ENCODE measurements around the gene ERBB2.
A peak's percentile ranks its signal among the peaks of the same experiment; 100 is the strongest.

The ERBB2 gene

DNA sequence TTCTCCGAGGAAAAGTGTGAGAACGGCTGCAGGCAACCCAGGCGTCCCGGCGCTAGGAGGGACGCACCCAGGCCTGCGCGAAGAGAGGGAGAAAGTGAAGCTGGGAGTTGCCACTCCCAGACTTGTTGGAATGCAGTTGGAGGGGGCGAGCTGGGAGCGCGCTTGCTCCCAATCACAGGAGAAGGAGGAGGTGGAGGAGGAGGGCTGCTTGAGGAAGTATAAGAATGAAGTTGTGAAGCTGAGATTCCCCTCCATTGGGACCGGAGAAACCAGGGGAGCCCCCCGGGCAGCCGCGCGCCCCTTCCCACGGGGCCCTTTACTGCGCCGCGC is at the start of gene ERBB2:
Gene ERBB2, plus strand, starts transcription at position 247 of the 330 bp plus-strand sequence. CDS start 175 bp downstream, outside the sequence.
- DNase-seq = no peak

DNA sequence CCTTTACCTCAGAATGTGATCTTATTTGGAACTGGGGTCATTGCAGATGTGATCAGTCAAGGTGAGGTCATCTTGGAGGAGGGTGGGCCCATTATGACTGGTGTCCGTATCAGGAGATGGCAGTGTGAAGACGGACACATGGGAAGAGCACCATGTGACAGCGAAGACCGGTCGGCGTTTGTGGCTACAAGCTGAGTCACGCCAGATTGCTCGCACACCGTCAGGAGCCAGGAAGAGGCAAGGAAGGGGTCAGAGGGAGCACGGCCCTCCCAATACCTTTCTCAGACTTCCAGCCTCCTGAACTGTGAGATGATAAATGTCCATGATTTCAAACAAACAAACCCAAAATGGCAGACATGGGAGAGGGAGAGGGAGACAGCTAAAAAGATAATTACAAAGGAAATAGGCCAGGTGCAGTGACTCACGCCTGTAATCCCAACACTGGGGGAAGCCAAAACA is 49.7 kb upstream of the ERBB2 start:
- DNase-seq = no peak

DNA sequence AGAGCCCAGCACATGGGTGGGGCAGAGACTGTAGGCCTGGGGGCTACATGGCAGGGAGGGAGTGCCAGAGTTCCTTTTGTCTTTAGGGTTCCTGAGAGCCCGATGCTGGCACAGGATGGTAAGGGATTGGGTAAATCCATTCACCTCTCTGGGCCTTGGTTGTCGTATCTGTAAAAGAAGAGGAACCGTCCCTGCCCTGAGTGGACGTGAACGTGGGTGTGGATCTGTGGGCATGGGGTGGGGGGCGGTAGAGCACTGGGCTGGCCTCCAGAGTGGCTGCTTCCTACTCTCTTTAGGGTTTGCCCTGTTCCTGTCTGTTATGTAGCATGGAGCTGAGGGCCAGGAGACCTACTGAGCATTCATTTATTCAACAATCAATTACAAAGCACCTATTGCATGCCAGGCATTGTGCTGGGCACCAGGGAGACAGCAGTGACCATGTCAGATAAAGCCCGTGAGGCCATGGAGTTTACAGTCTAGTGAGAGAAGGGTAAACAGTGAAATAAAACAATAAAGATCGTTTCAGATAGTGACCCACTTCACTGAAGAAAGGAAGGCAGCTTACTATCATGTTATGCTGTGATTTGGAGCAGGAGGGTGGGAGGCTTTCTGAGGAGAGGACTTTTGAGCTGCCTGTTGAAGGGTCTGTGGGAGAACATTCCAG is 47.8 kb upstream of the ERBB2 start:
- no peak for DNase-seq

DNA sequence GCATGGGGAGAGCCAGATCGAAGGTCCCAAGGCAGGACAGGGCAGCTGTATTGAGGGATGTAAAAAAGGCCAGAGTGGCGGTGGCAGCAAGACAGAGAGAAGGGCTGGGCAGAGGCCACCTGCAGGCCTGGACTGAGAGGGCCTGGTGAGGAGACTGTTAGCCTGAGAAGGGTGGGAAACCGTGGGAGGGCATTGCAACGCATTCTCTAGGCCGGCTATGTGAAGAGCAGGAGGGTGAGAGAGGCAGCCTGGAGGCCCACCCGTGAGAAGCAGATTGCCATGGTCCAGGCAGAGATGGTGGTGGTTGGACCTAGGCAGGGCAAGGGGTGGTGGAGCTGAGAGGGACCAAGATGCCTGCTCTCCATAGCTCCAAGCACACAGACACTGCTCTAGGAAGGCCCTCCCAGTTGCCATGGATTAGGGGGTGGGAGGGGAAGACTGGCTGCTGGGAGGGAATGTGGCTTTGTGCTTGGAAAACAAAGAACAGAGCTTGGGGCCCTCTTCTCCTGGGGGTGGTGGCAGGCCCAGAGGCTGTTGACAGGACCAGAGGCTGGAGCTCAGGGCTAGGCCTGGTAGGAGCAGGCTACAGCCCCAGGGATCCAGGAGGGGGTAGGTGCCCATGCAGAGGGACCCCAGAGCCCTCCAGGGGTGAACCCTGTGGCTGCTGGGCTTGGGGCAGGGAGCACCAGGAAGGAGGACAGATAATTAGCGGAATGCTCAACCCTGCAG is 47.1 kb upstream of the ERBB2 start:
- no peak for DNase-seq

DNA sequence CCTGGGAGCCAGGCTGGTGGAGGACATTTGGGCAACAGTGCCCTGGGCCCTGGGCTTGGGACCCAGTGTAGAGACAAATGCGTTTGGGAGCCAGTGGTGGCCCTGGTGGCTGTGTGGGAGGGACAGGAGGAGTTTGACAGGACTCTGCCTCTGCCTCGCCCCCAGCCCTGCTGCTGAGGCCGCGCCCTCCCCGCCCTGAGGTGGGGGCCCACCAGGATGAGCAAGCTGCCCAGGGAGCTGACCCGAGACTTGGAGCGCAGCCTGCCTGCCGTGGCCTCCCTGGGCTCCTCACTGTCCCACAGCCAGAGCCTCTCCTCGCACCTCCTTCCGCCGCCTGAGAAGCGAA is 46.6 kb upstream of the ERBB2 start:
- DNase-seq = no peak

DNA sequence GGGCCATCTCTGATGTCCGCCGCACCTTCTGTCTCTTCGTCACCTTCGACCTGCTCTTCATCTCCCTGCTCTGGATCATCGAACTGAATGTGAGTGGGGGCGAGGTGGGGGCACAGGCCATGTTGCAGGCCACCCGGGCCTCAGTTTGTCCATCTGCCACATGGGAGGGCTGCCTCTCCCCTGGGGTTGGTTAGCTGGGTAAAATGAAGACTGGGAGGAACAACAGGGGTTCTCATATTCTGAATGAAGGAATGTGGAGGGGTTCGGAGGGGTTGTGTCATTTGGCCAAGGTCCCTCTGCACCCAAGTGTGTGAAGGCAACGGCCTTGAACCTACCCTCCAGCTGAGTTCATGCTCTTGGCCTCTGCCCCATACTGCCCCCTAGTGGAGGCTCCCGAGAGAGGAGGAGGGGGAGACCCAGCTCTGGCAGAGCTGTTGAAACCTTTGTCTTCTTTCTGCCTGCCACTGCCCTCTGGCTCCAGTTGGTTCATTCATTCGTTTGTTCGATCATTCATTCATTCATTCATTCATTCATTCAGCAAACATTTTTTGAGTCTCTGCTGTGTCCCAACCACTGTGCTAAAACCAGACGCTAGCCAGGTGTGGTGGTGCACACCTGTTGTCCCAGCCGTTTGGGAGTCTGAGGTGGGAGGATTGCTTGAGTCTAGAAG is 46.1 kb upstream of the ERBB2 start:
- peak; percentile 72 to 84 for DNase-seq

DNA sequence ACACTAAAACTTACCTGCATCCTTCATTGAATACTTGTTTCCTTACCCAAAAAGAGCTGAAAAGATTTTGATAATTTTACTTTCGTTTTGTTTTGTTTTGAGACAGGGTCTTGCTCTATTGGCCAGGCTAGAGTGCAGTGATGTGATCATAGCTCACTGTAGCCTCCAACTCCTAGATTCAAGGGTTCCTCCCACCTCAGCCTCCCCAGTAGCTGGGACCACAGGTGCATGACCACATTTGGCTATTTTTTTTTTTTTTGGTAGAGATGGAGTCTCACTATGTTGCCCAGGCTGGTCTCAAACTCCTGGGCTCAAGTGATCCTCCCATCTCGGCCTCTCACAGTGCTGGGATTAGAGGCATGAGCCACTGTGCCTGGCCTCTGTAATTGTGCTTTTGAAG is 44.8 kb upstream of the ERBB2 start:
- DNase-seq = no peak

DNA sequence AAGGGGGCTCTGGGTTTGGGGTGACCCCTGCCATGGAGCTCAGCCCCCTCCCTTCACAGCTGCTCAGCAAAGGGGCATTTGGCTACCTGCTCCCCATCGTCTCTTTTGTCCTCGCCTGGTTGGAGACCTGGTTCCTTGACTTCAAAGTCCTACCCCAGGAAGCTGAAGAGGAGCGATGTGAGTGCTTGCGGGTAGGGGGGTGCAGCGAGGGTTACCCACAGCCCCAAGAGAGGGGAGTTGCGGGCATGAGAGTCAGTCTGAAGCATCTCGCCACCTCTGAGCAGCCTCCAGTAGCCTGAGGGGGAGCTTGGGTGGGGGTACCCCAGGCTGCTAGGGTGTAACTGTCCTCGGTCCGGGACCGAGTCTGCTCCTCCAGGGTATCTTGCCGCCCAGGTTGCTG is 41.5 kb upstream of the ERBB2 start:
- no peak for DNase-seq

DNA sequence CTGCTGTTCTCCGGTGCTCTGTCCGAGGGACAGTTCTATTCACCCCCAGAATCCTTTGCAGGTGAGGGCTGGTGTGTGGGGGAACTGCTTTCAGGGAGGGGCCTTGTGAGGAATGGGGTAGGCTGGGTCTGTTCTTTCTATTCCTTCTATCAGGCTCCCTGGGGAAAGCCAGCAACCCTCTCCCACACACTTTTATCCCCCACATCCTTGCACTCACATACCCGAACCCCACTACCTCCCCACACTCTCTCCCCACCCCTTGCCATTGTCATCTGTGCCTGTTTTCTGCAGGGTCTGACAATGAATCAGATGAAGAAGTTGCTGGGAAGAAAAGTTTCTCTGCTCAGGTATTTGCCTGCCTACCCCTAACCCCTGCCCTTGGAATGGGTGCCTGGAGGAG is 41.1 kb upstream of the ERBB2 start:
- no peak for DNase-seq

DNA sequence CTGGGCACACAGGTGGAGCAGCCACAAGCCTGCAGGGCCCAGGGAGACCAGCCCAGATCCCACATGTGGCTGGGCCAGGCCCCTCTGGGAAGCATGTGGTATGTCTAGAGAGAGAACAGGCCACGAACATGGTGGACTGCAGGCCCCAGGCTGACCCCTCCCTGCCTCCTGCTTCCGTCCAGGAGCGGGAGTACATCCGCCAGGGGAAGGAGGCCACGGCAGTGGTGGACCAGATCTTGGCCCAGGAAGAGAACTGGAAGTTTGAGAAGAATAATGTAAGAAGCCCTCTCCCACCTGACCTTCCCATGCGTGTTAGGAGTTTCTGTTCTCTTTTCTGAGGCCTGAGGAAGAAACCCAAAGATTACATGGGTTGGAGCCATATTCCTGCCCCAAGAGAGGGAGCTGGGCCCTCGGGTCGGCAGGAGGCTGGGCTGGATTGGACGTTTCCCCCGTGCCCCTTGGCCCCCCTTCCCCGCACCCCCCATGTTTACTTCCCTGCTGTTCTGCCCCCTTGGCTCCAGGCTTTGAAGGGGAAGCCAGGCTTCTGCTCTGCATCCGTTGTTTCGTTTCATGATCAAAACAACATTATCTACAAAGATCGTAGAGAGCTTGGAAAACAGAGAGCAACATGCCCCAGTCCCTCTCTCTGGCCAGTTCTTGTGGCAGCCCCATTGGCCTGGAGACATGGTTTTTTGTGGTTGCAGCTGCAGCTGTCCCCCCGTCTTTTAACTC is 40.4 kb upstream of the ERBB2 start:
- no peak for DNase-seq

DNA sequence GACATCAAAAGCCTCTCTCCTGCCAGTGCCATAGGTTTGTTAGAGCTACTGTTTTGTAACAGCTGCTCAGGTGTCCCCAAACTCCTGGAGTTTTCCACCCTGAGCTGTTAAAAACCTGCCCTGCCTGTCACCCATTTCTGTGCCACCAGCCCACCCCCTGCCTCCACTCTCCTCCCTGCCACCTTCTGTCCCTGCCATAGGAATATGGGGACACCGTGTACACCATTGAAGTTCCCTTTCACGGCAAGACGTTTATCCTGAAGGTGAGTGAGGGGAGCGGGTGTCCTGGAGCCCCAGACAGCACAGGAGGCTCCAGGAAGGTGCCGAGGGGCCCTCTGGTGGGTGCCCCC is 39.9 kb upstream of the ERBB2 start:
- no peak for DNase-seq

DNA sequence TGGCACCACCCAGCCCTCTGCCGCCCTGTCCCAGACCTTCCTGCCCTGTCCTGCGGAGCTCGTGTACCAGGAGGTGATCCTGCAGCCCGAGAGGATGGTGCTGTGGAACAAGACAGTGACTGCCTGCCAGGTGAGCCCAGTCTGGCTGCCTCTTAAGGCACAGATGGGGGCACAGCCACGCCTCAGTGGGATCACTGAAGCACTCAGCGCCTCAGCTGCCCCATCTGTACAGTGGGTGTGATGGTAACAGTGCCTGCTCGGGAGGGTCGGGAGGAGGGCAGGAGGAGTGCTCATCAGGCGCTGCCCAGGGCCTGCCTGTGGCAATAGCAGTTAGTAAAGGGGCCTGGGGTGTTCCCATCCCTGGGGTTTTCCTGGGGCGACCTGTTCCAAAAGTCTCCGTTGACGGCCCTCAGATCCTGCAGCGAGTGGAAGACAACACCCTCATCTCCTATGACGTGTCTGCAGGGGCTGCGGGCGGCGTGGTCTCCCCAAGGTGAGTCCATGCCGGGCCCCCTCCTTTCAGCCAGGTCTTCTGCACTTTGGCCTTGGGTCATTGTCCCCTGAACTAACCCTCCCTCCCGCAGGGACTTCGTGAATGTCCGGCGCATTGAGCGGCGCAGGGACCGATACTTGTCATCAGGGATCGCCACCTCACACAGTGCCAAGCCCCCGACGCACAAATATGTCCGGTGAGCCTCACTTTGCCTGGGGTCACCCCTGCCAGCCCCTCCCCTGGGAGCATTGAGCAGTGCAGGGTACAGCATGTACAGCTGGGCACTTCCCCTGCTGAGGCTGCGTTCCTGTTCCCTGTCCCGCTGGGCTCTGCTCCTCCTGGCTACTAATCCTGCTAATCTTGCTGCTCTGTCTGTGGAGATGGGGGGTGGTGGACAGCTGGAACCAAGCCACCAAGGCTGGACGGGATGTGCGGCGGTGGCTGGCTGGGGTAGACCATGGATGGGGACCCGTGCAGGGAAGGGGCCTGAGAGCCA is 39.2 kb upstream of the ERBB2 start:
- no peak for DNase-seq

DNA sequence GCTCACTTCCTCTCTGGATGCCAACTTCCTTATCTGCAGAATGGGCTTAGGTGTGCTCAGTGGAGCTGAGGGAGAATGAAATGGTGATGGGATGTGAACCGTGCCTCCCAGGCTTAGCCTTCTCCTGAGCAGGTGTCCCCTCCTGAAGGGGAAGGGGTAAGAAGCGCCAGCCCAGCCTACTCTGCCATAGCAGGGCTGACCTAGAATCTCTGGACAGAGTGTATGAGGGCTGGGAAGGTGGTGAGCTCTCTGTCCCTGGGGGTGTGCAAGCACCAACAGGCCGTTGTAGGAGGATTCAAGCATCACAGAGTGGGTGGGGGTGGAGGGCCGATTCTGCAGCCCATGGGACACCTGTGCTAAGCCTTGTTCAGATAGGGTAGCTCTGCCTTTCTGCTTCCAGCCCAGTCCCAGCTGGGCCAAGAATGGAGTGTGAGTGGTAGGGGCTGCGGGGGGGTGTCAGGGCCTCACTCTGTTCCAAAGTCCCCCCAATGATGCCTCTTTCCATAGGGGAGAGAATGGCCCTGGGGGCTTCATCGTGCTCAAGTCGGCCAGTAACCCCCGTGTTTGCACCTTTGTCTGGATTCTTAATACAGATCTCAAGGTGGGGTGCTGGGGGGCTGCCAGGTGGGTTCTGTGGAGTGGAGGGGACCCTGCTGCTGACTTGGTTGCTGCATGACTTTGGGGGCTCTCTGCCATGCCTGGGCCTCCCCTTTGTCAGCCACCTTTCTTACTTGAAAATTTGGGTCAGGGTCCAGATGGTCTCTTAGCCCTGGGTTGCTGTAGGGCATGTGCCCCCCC is 37.9 kb upstream of the ERBB2 start:
- DNase-seq = no peak

DNA sequence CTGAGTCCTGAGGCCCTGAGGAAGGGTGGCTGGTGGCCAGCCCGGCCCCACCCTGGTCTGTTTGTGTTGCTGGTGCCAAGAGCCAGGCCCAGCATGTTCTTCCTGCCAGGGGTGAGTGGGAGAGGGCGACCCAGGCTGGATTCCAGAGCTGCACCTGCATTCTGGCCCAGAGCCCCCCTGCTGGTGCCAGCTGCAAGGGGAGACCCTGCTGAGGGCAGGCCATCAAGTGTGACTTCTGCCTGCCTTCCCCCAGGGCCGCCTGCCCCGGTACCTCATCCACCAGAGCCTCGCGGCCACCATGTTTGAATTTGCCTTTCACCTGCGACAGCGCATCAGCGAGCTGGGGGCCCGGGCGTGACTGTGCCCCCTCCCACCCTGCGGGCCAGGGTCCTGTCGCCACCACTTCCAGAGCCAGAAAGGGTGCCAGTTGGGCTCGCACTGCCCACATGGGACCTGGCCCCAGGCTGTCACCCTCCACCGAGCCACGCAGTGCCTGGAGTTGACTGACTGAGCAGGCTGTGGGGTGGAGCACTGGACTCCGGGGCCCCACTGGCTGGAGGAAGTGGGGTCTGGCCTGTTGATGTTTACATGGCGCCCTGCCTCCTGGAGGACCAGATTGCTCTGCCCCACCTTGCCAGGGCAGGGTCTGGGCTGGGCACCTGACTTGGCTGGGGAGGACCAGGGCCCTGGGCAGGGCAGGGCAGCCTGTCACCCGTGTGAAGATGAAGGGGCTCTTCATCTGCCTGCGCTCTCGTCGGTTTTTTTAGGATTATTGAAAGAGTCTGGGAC is 37.1 kb upstream of the ERBB2 start:
- DNase-seq = no peak

DNA sequence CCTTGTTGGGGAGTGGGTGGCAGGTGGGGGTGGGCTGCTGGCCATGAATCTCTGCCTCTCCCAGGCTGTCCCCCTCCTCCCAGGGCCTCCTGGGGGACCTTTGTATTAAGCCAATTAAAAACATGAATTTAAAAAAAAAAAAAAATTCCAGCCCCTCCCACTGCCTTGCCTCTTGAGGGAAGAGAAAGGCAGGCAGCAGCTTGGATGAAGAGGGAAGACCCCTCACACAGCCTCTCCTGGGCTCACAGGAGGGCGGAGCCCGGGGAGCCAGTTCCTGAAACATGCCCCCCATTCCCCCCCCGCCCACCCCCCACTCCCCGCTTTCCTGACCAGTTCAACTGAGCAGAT is 36.5 kb upstream of the ERBB2 start:
- DNase-seq = no peak

DNA sequence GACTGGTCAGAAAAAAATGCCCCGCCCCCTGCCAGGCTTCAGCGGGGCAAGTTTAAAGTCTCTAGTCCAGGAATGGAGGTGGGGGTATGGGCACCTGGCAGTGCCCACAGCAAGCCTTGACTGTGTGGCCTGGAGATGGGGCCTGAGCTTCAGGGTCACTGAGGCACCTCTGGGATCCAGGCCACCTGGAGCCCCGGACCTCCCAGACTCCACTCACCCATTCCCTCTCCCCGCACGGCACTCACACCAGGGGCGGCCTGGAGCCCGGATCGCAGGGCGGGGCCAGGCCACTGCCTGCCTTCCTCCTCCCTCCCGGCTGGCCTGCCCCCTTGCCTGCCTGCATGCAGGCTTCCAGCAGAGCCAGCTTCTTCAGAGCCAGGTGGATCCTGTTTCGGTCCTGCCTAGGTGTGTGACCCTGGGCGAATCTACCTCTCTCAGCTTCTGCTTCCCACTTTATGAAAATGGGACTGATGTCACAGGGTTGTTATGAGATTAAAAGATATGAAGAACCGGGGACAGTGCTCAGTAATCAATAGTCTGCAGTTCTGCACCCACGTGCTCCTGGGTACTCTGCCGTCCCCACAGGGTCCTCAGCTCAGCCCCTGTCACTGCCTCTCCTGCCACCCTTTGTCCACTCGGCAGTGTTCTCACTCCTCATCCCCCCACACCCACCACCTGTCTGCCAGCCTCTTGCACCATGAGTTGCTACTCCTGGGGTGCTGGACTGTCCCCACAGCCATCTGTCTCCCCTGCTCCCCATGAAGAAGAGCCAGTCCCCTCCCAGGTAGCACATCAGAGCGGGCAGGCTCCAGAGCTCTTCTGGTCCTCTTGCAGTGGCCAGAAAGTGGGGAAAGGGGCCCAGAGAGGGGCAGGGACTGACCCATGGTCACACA is 35.9 kb upstream of the ERBB2 start:
- DNase-seq = no peak

DNA sequence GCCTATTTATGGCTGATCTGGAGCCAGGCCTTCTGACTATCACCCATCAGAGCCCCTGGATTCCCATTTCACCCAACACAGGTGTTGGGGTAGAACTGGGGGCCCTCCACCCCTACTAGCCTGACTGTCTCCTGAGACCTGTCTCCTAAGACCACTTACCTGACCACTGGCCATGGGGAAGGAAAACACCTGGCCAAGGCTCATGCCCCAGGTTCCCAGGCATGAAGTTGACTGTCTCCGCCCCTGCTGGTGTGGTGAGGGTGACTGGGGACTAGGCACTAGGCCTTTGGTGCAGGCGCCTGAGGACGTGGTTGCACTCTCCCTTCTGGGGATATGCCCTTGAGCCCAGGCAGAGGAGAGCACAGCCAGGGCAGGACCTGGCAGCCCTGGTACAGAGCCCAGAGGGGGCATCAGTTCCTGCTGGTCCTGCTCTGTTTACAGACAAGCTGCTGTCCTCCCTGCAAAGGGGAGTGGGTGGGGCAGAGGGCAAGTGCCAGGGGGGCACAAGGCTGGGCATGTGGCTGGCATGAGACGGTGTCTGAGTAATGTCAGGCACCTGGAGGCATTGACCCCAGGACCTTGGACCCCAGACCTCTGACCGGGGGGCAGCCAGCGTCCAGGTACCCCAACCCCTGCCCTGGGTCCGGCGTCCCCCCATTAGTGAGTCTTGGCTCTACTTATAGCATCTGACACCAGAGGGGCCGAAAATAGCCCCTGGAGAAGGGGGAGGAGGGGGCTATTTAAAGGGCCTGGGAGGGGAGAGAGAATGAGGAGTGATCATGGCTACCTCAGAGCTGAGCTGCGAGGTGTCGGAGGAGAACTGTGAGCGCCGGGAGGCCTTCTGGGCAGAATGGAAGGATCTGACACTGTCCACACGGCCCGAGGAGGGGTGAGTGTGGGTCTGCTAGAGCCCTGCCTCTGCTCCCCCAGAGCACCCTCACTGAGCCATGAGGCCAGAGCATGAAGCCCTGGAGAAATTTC is 35.0 kb upstream of the ERBB2 start, which contains the start of gene TCAP:
Gene TCAP, plus strand, starts transcription at position 769 of the 981 bp plus-strand sequence. Its CDS starts 11 bp downstream, at position 780.
- DNase-seq = no peak

DNA sequence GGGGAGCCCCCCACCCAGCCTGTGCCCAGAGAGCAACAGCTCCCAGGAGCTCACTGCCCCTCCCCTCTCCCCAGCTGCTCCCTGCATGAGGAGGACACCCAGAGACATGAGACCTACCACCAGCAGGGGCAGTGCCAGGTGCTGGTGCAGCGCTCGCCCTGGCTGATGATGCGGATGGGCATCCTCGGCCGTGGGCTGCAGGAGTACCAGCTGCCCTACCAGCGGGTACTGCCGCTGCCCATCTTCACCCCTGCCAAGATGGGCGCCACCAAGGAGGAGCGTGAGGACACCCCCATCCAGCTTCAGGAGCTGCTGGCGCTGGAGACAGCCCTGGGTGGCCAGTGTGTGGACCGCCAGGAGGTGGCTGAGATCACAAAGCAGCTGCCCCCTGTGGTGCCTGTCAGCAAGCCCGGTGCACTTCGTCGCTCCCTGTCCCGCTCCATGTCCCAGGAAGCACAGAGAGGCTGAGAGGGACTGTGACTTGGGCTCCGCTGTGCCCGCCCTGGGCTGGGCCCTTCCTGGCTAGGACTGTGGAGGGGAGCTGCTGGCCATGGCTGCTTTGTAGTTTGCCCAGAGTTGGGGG is 34.1 kb upstream of the ERBB2 start:
- DNase-seq = no peak
